DOHH2 (cell line): ENCODE measurements around the gene GTF2F2.

ENCODE experiments used
- CTCF ChIP-seq: fragments of 200-600 bp; sonication (generic); IDR thresholded peaks from one replicate; pipeline ENCODE4 v1.5.1; 2014; ENCODE audit warnings: antibody characterized with exemption, mild to moderate bottlenecking, low read depth, low read length; ENCODE audit not compliant: poor library complexity, severe bottlenecking
- EZH2phosphoT487 ChIP-seq: fragments of 200-600 bp; sonication (generic); IDR thresholded peaks from 2 replicates; pipeline ENCODE4 v1.6.1; 2017; ENCODE audit warnings: borderline replicate concordance, mild to moderate bottlenecking, antibody characterized with exemption, low read length, moderate library complexity, mixed read lengths

GRCh38 chr13:45296259-45296658, 175.9 kb downstream of the GTF2F2 start:
- no peak for TF ChIP-seq CTCF
- TF ChIP-seq EZH2phosphoT487: no peak
